SK-N-DZ (cell line): ENCODE measurements around the gene LYVE1.

ENCODE experiments used
- DNase-seq: peaks from one replicate; pipeline ENCODE4 v3.0.0-alpha.2; 2015; ENCODE audit warnings: low spot score

Gene LYVE1

DNA sequence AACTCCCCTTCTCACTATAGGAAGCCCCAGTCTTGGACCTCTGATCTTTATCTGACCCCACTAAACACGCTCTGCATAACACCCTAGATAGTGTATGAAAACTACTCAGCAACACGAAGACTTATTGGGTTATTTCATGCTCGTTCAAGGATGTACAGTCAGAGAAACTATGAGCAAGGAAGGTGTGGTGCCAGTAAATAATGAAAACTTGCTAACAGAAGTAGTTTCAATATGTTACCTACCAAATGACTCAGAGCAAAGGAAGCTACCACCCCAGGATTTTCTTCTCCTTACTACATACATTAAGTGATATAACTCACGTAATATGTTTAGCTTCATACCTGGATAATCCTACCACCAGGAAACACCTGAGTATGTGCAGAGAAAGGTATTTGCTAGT, 25.9 kb upstream of the LYVE1 start:
- no peak for DNase-seq

DNA sequence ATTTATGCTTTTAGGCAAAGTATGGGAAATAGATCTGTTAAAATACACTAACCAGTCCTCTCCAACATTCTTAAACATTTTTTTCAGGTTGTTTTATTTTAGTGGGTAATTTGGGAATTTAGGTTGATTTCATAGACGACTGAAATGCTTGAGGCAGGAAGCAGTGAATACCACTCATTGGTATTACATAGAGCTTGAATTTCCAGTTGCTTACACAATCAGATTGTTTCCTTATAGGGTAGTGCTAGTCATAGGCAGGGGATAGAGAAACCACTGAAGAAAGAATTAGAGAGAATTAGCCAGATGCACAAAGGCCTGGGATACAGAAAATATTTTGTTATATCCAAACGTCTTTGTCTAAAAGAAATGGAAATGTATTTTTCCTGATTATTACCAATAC, 23.9 kb upstream of the LYVE1 start:
- DNase-seq: no peak

DNA sequence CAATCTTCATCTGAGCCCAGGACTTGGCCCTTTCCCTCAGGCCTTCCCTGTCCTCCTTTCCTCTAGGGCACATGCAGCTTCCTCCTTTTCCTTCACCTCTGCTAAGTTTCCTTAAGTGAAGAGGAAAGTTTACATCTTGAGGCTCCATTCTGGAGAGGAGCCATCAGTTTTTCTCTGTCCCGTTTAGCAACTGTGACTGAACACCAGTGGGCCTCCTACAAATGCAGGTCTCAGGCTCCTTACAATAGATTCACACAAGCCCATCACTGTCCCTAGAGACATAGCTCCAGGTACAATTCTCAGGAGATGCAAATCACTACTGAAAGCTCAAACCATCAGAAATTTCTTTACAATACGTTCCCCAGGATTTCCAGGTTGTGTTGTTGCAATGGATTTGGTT, 23.3 kb upstream of the LYVE1 start:
- no peak for DNase-seq

DNA sequence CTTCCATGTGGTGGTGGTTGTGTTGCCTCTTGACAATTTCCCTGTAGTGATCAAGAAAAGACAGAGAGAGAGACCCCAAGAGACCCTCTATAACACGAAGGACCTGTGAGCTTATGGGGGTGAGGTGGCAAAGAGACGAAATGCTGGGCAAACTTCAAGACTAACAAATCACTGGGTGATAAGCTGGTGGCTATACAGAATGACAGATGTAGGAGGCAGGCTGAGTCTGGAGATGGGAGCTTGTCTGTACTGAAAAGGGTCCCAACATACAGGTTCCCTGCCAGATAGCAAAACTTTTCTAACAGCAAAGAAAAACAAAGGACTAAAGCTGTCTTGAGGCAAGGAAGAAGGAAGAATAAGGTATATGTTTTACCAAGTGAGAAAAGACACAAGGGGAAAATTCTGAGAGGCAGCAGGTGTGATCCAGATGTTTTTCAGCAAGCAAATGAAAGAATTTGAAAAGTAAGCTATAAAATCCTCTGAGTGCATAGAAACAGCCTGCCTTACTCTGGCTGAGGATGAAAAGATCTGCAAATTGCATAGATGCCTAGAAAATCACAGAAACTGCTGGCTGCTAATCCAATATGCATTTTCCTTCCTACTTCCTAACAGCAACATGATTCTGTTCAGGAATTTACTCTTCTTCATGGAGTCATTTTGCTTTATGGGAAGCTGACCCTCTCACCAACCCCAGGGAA, 21.9 kb upstream of the LYVE1 start:
- DNase-seq: no peak

DNA sequence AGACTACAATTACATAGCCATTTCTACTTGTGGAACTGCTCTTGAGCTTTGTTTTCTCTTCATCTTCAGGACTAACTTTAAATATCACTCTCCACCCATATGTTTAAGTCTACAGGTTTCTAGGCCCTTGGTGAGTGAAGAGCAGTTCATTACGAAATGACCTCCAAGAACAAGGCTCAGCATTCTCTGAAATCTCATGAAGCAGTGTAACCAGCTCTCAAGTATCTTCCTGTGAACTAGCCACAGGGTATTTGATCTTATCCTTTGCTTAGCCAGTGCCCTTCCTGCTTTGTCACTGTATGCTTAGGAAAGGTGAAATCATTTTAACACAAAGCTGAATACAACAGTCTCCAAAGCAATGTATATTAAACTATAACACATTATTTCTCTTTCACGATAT, 20.4 kb upstream of the LYVE1 start:
- no peak for DNase-seq

DNA sequence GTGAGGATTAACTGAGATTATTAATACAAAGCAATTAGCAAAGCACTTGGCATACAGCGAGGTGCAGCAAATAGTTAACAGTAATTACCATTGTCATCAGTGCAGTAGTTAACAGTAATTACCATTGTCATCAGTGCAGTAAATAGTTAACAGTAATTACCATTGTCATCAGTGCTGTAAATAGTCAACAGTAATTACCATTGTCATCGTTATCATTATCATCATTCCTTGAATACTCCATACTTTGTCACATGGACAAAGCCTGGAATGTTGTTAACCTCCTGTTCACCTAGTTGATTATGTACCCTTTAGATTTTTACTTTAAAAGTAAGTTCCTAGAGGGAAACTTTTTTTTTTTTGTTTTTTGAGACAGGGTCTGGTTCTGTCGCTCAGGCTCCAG, 19.5 kb upstream of the LYVE1 start:
- no peak for DNase-seq

DNA sequence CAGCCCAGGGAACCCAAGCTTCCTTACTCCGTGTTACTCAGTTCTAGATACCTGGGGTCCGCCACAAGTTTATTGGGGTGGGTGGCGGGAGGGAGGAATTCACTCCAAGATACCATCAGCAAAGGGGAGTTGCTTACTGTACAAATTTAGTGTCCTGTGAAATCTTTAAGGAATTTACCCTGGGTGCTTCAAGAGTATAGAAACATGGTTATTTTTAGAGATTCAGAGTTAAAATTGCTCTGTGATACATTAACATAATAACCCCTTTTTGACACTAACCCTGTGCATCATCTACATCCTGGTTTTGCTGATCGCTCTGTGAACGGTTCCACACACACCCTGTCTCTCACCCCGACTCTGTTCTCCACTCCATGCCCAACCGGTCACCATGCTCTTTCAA, 18.9 kb upstream of the LYVE1 start:
- no peak for DNase-seq

DNA sequence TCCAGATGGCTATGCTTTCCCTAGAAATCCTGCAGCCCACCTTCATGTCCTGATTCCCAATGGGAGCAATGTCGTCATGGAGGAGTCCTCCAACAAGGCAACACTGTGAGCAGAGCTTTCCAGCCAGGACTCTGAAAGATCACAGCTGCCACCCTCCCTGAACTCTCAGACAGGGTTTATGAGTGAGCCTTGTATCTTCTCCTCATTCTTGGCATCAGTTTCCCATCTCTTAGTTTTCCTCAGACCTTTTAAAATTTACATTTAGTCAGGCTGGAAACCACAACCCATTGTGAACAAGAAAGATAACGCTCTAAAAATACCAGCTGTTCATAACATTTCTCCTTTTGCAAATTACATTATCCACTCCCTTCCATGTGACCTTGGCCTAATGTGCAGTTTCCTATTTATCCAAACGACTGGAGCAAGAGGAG, 15.6 kb upstream of the LYVE1 start:
- DNase-seq: no peak

DNA sequence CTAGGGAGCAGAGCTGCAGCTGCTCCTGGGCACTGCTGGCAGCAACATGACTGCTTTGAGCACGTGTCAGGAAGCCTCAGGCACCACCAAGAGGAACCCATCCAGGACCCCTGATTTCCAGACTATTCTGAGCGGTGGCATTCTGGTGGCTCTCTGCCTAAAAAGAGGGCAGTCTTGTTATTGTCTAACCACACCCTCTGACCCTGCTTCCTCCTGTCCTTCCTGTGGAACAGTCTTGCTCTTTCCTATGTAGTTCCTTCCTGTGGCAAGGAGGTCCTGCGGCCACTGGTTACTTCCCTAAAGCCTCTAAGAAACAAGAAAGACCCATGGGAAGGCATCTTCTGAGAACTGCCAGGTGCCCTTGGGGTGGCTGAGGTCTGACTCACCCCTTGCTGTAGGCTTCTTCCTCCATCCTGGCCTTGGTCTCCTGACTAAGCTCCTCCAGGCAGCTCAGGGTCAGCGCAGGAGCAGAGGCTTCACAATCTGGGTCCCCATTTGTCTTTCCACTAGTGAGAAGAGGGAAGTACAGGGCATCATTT, 13.1 kb upstream of the LYVE1 start:
- DNase-seq: no peak

DNA sequence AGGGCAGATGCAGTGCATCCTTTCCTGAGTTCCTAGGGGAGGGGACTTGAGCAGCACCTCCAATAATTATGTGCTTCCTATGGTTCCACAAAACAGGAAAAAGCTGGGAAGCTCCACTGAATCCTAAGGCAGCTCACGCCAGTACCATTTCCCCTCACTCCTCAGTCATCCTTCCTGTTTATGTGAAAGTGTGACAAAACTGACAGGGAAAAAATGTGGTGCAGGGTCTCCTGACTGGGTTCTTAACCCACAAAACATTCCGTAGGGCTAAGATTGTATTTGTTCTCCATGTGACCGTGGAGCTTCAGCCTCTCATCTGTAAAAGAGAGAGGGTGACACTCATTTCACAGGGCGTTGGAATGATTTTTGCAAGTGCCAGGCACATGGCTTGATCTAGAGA, 12.2 kb upstream of the LYVE1 start:
- no peak for DNase-seq

DNA sequence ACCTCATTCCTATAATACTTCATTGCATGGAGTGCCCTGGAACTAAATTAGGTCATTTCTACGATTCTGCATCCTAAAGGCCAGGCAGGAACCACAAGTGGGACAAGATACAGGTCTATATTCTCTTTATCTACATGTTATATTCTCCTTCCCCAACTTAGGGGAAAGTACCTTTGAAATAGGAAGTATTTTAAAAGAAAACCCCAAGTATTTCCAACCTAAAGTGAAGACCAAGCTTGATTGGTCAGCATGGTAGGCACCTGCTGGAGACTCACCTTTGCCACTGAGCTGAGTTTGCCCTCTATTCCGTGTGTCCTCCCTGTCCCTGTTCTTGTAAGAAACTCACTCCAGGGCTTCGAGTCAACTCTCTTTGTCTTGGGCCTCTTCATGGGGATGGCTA, 11.2 kb upstream of the LYVE1 start:
- DNase-seq: no peak

DNA sequence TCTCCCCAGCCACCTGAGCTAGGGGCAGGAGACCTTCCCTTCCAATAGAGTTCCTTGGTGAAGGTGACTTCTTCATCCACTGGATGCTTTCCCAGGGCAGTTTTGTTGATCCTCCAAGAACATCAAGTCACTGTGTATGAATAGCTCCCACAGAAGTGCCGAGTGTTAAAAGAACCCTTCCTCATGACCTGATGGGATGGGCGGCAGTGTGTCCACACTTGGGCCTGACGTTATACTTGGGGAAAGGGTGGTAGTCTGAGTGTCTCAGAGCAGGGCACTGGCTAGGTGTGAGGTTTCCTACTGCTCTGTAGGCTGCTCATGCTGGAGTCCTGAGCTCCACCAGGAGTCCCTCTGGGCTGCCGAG, 7.6 kb upstream of the LYVE1 start:
- DNase-seq: no peak

DNA sequence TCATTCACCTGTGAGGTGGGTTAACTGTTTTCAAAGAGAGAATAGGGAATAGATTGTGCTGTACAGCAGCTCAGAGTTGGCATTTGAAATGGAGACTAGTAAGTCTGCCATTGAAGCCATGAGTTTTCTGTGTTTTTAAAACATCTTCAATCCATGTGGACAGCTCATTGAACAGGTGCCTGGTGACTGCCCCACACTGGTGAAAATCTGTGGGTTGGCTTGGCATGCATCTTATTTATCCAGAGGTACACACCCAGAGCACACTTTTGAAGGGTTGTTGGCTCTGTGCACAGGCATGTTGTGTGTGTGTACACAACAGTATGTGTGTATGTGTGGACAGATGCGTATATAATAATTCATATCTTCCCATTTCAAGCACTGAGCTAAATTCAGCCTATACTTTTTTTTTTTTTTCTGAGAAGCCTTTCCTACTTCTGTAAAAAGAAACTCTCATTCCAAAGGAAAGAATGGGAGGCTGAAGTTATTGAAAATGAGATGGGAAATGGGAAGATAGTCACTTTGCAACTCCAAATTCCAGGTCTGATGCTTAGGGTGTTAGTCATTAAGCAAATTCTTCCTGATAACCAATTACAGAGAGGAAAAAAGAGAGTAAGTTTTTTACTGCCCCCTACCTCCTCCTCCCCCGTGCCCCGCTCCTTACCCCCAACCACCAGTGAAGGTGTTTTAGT, 7.0 kb upstream of the LYVE1 start:
- DNase-seq: no peak

DNA sequence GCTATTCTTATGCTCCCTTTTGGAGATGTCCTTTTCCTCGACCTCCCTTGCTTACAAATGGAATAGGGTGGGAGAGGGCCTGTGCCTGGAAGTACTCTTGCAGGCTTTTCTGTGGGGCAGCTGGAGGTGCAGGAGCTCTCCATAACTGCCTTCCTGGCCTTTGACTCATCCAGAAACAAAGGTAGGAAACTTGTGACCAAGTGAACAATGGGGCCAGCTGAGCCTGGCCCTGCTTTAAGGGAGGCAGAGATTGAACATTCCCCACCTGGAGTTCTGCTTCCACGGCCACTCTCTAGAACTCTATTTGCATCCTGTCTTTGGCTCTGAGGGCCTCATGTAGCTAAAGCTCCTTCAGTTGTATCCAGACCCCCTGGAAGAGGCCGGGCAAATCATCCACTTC, 5.1 kb upstream of the LYVE1 start:
- DNase-seq: no peak

DNA sequence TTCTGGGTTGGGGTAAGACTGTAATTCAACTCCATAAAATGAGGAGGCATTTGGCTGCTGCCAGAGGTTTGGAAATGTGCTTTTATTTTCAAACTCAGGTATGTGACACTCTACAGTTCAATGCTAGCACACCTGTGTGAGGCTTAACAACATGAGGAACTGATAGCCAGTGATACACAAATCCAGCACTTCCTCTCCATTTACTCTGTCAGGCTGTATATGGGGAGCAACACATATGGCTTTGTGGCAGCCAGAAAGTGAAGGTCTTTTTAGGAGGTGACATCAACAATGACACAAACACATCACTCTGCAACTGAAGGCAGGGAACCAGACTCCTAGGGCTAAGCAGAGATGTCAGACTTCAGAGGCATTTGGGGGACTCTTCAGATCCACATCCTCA, 4.6 kb upstream of the LYVE1 start:
- no peak for DNase-seq

DNA sequence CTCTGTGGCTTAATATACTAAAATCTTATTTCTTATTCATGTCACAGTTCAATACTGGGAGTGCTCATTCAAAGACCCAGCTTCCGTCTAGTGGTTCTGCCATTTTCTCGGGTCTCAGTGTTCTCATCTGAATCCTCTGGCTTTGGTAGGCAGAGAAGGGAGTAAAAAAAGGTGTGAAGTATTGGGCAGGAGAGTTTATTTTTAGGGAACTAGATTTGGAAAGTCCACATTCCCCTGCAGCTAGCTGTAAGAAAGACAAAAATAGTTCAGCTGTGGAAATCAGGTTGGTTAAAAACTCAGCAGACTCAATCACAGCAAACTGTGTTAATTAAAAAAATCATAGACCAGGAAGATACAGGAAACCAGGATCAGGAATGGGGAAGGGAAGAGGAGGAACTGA, 4.1 kb upstream of the LYVE1 start:
- DNase-seq: no peak

DNA sequence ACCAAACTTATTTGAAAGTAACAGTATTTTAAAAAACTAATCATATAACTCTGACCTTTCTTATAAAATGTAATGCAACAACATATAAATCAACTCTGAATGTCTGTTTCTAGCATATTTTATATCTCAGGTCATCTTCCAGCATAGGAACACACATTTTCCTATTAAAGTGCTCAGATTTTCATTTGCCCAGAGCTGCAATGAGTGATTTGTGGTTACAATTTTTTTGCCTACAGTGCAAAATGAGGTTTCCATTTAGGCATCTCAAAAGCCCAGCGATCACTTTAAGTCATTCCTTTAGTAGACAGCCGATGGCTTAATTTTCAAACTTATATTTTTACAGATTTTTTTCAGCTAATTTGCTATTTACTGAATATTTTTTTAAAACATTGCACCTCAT, 1.0 kb downstream of the LYVE1 start:
- no peak for DNase-seq

DNA sequence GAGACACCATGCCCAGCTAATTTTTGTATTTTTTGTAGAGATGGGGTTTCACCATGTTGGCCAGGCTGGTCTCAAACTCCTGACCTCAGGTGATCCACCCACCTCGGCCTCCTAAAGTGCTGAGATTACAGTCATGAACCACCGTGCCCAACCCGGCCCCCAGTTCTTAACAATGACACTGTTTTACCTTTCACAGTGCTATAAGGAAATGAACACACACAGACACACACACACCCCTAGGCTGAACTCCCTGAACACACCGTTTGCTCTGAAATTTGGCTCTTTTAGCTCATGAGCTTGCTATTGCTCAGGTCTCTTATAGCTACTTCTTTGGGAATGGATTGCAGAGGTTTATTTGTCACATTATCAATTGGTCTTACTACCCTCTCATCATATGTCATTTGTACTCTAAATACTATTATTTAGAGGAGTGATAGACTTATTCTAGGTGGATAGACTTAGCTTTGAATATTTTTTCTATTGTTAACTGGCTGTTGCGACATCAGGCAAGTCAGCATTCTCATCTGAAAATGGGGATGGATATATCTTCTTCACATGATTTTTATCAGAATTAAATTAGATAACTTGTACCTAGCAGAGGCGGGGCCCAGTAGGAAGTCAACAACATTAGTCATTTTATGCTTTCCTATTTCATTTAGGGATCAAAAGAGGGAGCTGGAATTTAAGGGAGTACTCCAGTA, 2.1 kb downstream of the LYVE1 start:
- DNase-seq: no peak

DNA sequence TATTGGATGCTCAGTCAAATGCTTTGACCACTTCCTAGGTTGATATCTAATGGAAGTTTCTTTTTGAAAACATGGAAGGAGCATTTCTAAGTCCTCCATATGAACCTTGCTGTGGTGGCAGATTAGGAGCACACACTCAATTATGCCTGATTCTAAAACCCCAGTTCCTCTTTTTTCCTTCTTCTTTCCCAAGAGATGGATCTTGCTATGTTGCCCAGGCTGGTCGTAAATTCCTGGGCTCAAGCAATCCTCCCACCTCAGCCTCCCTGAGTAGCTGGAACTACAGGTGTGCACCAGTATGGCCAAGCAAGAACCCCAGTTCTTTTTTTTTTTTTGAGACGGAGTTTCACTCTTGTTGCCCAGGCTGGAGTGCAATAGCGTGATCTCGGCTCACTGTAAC, 3.0 kb downstream of the LYVE1 start:
- DNase-seq: no peak

DNA sequence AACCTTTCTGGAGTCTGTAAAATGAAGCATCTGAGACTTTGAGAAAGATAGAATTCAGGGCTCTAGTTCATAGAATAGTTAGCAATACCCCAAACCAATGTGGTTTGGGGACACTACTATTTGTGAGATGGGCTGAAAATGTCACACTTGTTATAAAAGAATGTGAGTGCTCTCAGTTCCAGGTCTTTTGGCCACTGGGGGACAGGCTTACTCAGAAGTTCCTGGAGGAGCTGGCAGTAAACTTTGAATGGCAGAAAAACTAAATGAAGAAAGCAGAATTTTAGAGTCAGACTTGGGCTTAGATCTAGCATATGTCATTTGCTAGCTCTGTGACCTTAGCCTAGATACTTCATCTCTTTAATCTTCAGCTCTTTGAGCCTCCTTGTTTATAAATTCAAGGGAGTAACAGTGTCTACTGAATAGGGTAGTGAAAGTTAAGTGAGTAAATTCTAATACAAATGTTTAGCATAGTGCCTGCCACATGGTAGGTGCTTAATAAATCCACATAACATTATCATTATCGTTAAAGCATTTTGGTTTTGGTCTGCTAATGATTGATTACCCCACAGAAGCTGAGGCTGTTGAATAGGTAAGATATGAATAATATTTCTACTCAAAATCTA, 3.7 kb downstream of the LYVE1 start:
- DNase-seq: no peak

DNA sequence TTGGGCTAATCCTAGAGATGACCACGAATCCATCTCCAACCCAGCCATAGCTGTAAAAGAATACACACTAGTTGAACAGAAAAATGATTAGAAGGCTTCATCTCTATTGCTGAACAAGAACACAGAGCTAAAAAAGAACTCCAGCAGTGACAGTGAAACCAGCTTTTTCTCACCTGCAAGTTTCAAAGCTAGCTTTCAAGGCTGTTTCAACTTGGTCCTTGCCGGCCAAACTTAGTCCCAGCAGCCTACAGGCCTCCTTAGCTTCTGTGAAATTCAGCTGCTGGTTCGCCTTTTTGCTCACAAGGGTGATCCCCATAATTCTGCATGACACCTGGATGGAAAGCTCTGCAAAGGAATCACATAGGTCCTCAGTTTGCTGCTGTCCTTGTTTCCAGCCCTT, 4.4 kb downstream of the LYVE1 start:
- DNase-seq: no peak

DNA sequence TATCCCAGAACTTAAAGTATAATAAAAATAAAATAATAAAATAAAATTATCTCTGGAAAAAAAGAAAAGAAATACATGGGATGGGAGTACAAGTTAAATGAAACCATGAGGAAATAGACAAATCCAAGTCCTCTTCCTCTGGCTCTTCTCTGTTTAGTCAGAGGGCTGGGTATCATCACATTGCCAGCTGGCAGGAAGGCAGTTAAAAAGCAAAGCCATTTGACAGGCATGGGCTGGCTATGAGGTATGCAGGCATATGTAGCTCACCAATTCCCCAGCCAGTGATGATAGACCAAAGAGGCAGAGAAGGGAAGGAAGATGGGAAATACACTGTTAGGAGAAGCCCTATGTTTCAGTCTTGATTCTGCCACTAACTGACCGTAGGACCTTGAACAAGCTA, 6.5 kb downstream of the LYVE1 start:
- no peak for DNase-seq
